PC-3 (cell line): ENCODE data around the gene VCX2. TPM values are rescaled to one million over a fixed set of nuclear protein-coding genes. Genes with fewer than 3 reads are reported as not detected.

ENCODE experiments used
- ATAC-seq: fragments of 200-7000 bp; cut with Tn5 transposase; 2 replicates; pipeline ENCODE4 v1.9.1; 2020; ENCODE audit warnings: mild to moderate bottlenecking, moderate library complexity
- BruUV-seq: library from RNA; stranded (reverse); fragments of 400-500 nt; replicated peaks from 2 replicates; lab custom pipeline; 2021; lab: Mats Ljungman, UMichigan
- CTCF ChIA-PET: fragments of 300-600 bp; sonication (Branson Sonifier 250); formaldehyde crosslinking; loops from one replicate; lab custom pipeline; 2022; ENCODE audit warnings: antibody characterized with exemption; lab: Charles Lee
- POLR2A ChIA-PET: fragments of 300-600 bp; sonication (Branson Sonifier 250); formaldehyde crosslinking; loops from one replicate; lab custom pipeline; 2022; ENCODE audit warnings: antibody characterized with exemption; ENCODE audit not compliant: unreplicated experiment; lab: Charles Lee
- DNase-seq: peaks from one replicate; pipeline ENCODE4 v3.0.0-alpha.2; 2015
- H2AFZ ChIP-seq: fragments of 300-600 bp; sonication (generic); 2 replicates; pipeline ENCODE4 v1.6.0; 2016; ENCODE audit warnings: antibody characterized with exemption, low read length
- H3F3A ChIP-seq: fragments of 300-600 bp; sonication (generic); one replicate; pipeline ENCODE4 v1.6.0; 2017; ENCODE audit warnings: antibody characterized with exemption, low read length, control low read depth, mild to moderate bottlenecking; ENCODE audit not compliant: unreplicated experiment
- H3K27ac ChIP-seq: fragments of 300-600 bp; sonication (generic); 2 replicates; pipeline ENCODE4 v1.5.1; 2016; ENCODE audit warnings: mild to moderate bottlenecking, low read length
- H3K27me3 ChIP-seq: fragments of 300-600 bp; sonication (generic); 2 replicates; pipeline ENCODE4 v1.6.1; 2016; ENCODE audit warnings: low read length, mixed read lengths
- H3K36me3 ChIP-seq: fragments of 300-600 bp; sonication (generic); 2 replicates; pipeline ENCODE4 v1.6.1; 2016; ENCODE audit warnings: low read depth, mixed run types, low read length, mixed read lengths
- H3K4me1 ChIP-seq: fragments of 300-600 bp; sonication (generic); 2 replicates; pipeline ENCODE4 v1.5.1; 2016; ENCODE audit warnings: low read length; ENCODE audit not compliant: insufficient read depth
- H3K4me2 ChIP-seq: fragments of 300-600 bp; sonication (generic); 2 replicates; pipeline ENCODE4 v1.6.0; 2016; ENCODE audit warnings: low read length
- H3K4me3 ChIP-seq: fragments of 300-600 bp; sonication (generic); 2 replicates; pipeline ENCODE4 v1.5.1; 2016; ENCODE audit warnings: mild to moderate bottlenecking, low read length, mixed read lengths
- H3K79me2 ChIP-seq: fragments of 300-600 bp; sonication (generic); 2 replicates; pipeline ENCODE4 v1.6.1; 2017; ENCODE audit warnings: low read length, mixed read lengths
- H3K9ac ChIP-seq: fragments of 300-600 bp; sonication (generic); 2 replicates; pipeline ENCODE4 v1.6.0; 2016; ENCODE audit warnings: mild to moderate bottlenecking, low read length
- H3K9me2 ChIP-seq: fragments of 300-600 bp; sonication (generic); replicated peaks from 2 replicates; pipeline ENCODE4 v1.6.1; 2016; ENCODE audit warnings: mixed run types, low read length, mixed read lengths
- H3K9me3 ChIP-seq: fragments of 300-600 bp; sonication (generic); 2 replicates; pipeline ENCODE4 v1.6.1; 2016; ENCODE audit warnings: low read length, mixed read lengths
- H4K20me1 ChIP-seq: fragments of 300-600 bp; sonication (generic); 2 replicates; pipeline ENCODE4 v1.6.1; 2016; ENCODE audit warnings: low read length, mixed read lengths
- EZH2 ChIP-seq: fragments of 300-600 bp; sonication (generic); IDR thresholded peaks from one replicate; pipeline ENCODE4 v1.6.1; 2017; ENCODE audit warnings: antibody characterized with exemption, mild to moderate bottlenecking, low read length; ENCODE audit not compliant: unreplicated experiment
- EZH2phosphoT487 ChIP-seq: fragments of 300-600 bp; sonication (generic); IDR thresholded peaks from 2 replicates; pipeline ENCODE4 v1.6.1; 2018; ENCODE audit warnings: mild to moderate bottlenecking, antibody characterized with exemption, low read length, borderline replicate concordance
- intact Hi-C: fragments of 100-400 bp; cut with micrococcal nuclease; formaldehyde crosslinking; loops from 2 replicates; pipeline ENCODE4 v1.9.0; 2023
- total RNA-seq: library from RNA; depleted of rRNA; stranded (reverse); fragments of >200 nt; gene quantifications from 2 replicates; pipeline ENCODE4 v1.2.3, GENCODE V29; 2014
- TF ChIP-seq, protein P1 (sequence below): fragments of 300-600 bp; sonication (generic); conservative IDR thresholded peaks from 2 replicates; pipeline ENCODE4 v1.5.1; 2017; ENCODE audit warnings: antibody characterized with exemption, low read depth, mild to moderate bottlenecking, low read length

VCX2 gene
- total RNA-seq, 1 experiment from 2014 or later = not detected

DNA sequence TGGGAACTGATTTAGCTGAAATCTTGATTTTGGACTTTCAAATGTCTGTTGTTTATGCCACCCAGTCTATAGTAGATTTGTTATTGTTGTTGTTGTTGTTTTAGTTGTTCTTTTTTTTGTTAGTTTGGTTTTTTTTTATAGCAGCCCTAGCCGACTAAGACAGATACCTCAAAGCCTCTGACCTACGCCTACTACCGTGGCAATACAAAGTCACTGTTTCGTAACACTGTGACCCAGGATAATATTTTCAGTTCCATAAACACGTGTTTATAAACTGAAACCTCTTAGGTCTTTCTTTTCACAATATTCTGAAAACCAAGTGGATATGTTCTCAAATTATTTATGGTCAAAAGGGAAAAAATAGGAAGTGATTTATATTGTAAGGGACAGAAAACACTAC, 32.8 kb downstream of the VCX2 start:
- ATAC-seq = no peak
- H2AFZ ChIP-seq = no peak overlapping the region
- no peaks in the 10 kb centered on the region for H3F3A ChIP-seq
- no peak for DNase-seq
- BruUV-seq = no TSS peak
- H4K20me1 ChIP-seq = no peaks in the 10 kb centered on the region
- H3K36me3 ChIP-seq = no peaks in the 10 kb centered on the region
- intact Hi-C loops = no loop called here
- H3K27me3 ChIP-seq = no peaks in the 10 kb centered on the region
- POLR2A ChIA-PET = no interaction called here
- H3K4me1 ChIP-seq = peaks cover 16% of the 10 kb centered on the region
- no peaks in the 10 kb centered on the region for H3K79me2 ChIP-seq
- H3K9me2 ChIP-seq = no peaks in the 10 kb centered on the region
- no peaks in the 10 kb centered on the region for H3K9me3 ChIP-seq
- no peak overlapping the region for H3K9ac ChIP-seq
- H3K27ac ChIP-seq = no peak overlapping the region
- TF ChIP-seq EZH2phosphoT487 = no peak
- TF ChIP-seq, protein P1, sequence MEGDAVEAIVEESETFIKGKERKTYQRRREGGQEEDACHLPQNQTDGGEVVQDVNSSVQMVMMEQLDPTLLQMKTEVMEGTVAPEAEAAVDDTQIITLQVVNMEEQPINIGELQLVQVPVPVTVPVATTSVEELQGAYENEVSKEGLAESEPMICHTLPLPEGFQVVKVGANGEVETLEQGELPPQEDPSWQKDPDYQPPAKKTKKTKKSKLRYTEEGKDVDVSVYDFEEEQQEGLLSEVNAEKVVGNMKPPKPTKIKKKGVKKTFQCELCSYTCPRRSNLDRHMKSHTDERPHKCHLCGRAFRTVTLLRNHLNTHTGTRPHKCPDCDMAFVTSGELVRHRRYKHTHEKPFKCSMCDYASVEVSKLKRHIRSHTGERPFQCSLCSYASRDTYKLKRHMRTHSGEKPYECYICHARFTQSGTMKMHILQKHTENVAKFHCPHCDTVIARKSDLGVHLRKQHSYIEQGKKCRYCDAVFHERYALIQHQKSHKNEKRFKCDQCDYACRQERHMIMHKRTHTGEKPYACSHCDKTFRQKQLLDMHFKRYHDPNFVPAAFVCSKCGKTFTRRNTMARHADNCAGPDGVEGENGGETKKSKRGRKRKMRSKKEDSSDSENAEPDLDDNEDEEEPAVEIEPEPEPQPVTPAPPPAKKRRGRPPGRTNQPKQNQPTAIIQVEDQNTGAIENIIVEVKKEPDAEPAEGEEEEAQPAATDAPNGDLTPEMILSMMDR = no peak
- no peak for TF ChIP-seq EZH2
- no peak overlapping the region for H3K4me2 ChIP-seq
- CTCF ChIA-PET = no interaction called here
- H3K4me3 ChIP-seq = no peak overlapping the region

DNA sequence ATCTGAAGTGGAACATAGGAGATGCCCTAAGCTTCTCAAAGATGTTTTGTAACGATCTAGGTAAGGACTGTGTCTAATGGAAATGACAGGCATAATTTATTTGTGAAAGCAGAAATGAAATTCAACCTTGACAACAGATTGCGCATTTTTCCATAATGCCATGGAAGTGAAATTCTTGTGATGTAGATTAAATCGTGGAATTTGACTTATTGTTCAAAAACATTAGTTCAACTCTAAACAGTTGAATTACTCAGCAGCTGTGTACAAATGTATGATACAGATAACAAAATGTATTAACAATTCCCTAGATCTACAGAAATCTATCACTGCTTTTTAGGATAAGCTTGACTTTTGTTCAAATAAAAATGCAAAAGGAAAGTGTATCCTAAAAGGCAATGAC, 44.4 kb downstream of the VCX2 start:
- no peaks in the 10 kb centered on the region for H4K20me1 ChIP-seq
- intact Hi-C loops = no loop called here
- no peak for DNase-seq
- no TSS peak for BruUV-seq
- POLR2A ChIA-PET = no interaction called here
- H3K4me3 ChIP-seq = no peak overlapping the region
- TF ChIP-seq EZH2phosphoT487 (no peak), EZH2 (no peak)
- TF ChIP-seq, protein P1 = no peak
- no peaks in the 10 kb centered on the region for H3K9me2 ChIP-seq
- CTCF ChIA-PET = no interaction called here
- H3K27ac ChIP-seq = no peak overlapping the region
- H3K79me2 ChIP-seq = no peaks in the 10 kb centered on the region
- H3K9ac ChIP-seq = no peak overlapping the region
- no peak for ATAC-seq
- no peaks in the 10 kb centered on the region for H3K9me3 ChIP-seq
- H3F3A ChIP-seq = no peaks in the 10 kb centered on the region
- no peak overlapping the region for H3K4me2 ChIP-seq
- H3K27me3 ChIP-seq = no peaks in the 10 kb centered on the region
- H3K36me3 ChIP-seq = no peaks in the 10 kb centered on the region
- no peaks in the 10 kb centered on the region for H3K4me1 ChIP-seq
- H2AFZ ChIP-seq = no peak overlapping the region

DNA sequence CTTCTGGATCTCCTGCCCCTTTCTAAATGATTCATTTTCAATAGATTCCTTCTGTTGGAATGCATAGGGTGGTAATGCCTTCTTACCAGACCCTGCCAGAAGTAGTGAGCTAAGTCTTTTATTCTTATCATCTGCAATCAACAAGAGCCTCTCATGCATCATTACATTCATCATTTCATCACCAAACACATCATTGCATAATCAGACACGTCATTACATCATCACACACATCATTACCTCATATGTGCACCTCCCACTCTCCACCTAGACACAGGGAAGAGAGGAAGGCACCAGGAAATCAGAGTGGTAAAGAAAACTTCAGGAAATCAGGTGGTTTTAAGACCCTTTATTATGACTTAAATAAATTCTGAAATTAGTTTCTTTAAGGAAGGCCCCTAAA, 45.0 kb downstream of the VCX2 start:
- intact Hi-C loops = no loop called here
- no peaks in the 10 kb centered on the region for H3F3A ChIP-seq
- H4K20me1 ChIP-seq = no peaks in the 10 kb centered on the region
- no peaks in the 10 kb centered on the region for H3K27me3 ChIP-seq
- H3K36me3 ChIP-seq = no peaks in the 10 kb centered on the region
- H2AFZ ChIP-seq = no peak overlapping the region
- POLR2A ChIA-PET = no interaction called here
- no peaks in the 10 kb centered on the region for H3K9me2 ChIP-seq
- H3K4me2 ChIP-seq = no peak overlapping the region
- H3K4me1 ChIP-seq = no peaks in the 10 kb centered on the region
- DNase-seq (no peak), ATAC-seq (no peak)
- TF ChIP-seq EZH2phosphoT487 (no peak), EZH2 (no peak)
- TF ChIP-seq, protein P1 = no peak
- no TSS peak for BruUV-seq
- CTCF ChIA-PET = no interaction called here
- no peak overlapping the region for H3K9ac ChIP-seq
- H3K4me3 ChIP-seq = no peak overlapping the region
- no peaks in the 10 kb centered on the region for H3K79me2 ChIP-seq
- no peaks in the 10 kb centered on the region for H3K9me3 ChIP-seq
- no peak overlapping the region for H3K27ac ChIP-seq
